ENCODE results near the gene CALHM4. TPM values are rescaled to one million over a fixed set of nuclear protein-coding genes. Genes with fewer than 3 reads are reported as not detected.

CALHM4 gene
- total RNA-seq, 1 experiment from 2014 or later, result 1.8 TPM

- ChIA-PET POLR2A (interaction anchor here (1.0 kb wide), 1 partner anchor 19 kb away, joined by 4 read pairs; the partner anchor contains the start of gene CALHM5), CTCF (interaction anchor here (1.6 kb wide), 2 partner anchors 19 to 243 kb away, joined by 6 to 14 read pairs; partner anchors contain the start of gene CALHM5)
- BruUV-seq (replicated peaks), result no TSS peak
- Mint-ChIP-seq H3K4me1 (ENCODE audit: low read depth, unreplicated experiment) (peaks cover 37% of the 10 kb centered on the region), H3K4me3 (ENCODE audit: unreplicated experiment) (peak overlapping the region; percentile 60), H3K9me3 (ENCODE audit: unreplicated experiment) (no peaks in the 10 kb centered on the region), H3K36me3 (ENCODE audit: insufficient read depth, unreplicated experiment) (peaks cover 5% of the 10 kb centered on the region), H3K27ac (ENCODE audit: unreplicated experiment) (no peak overlapping the region), H3K27me3 (ENCODE audit: insufficient read depth, unreplicated experiment) (no peaks in the 10 kb centered on the region)
- Histone ChIP-seq H3K36me3 (ENCODE audit: control insufficient read depth, insufficient read depth, low read length) (no peaks in the 10 kb centered on the region), H3K4me1 (peaks cover 49% of the 10 kb centered on the region), H3K4me3 (ENCODE audit: low read depth, low read length) (no peak overlapping the region), H3K27me3 (replicated peaks; ENCODE audit: control insufficient read depth, insufficient read depth, low read length) (no peaks in the 10 kb centered on the region), H3K9me3 (no peaks in the 10 kb centered on the region)
- TF ChIP-seq CTCF (IDR thresholded peaks at IDR 0.05; ENCODE audit: insufficient read depth in 1 of 2, low read depth in 1 of 2, low read length in 1 of 2, severe bottlenecking in 1 of 2, unreplicated experiment in 1 of 2), result no peak
- intact Hi-C loops (cut with micrococcal nuclease; ENCODE audit: unreplicated experiment), result loop anchor here (10.0 kb wide), 1 partner anchor 314 kb away; no protein-coding TSS in a partner anchor
- DNase-seq, result no peak
These were observed 23.1 kb upstream of the CALHM4 start for GRCh38 chr6:116530436-116530835.

- Mint-ChIP-seq H3K36me3 (ENCODE audit: insufficient read depth, unreplicated experiment) (peaks cover 5% of the 10 kb centered on the region), H3K4me1 (ENCODE audit: low read depth, unreplicated experiment) (peaks cover 37% of the 10 kb centered on the region), H3K27me3 (ENCODE audit: insufficient read depth, unreplicated experiment) (no peaks in the 10 kb centered on the region), H3K27ac (ENCODE audit: unreplicated experiment) (no peak overlapping the region), H3K9me3 (ENCODE audit: unreplicated experiment) (no peaks in the 10 kb centered on the region), H3K4me3 (ENCODE audit: unreplicated experiment) (no peak overlapping the region)
- Histone ChIP-seq H3K27me3 (replicated peaks; ENCODE audit: control insufficient read depth, insufficient read depth, low read length) (no peaks in the 10 kb centered on the region), H3K4me3 (ENCODE audit: low read depth, low read length) (no peak overlapping the region), H3K9me3 (no peaks in the 10 kb centered on the region), H3K4me1 (peaks cover 37% of the 10 kb centered on the region), H3K36me3 (ENCODE audit: control insufficient read depth, insufficient read depth, low read length) (no peaks in the 10 kb centered on the region)
- peak; percentile 63 to 67 for TF ChIP-seq CTCF (IDR thresholded peaks at IDR 0.05; ENCODE audit: insufficient read depth in 1 of 2, low read depth in 1 of 2, low read length in 1 of 2, severe bottlenecking in 1 of 2, unreplicated experiment in 1 of 2)
- ChIA-PET CTCF (no interaction called here), POLR2A (no interaction called here)
- DNase-seq, result peak in 1 of 2 experiments; percentile 63
- intact Hi-C loops (cut with micrococcal nuclease; ENCODE audit: unreplicated experiment), result loop anchor here (1.0 to 10.0 kb wide), 3 partner anchors 88 to 313 kb away; no protein-coding TSS in a partner anchor
- no TSS peak for BruUV-seq (replicated peaks)
These were observed 21.6 kb upstream of the CALHM4 start for GRCh38 chr6:116531675-116532570.

GRCh38 chr6:116533233-116533957 lies 20.2 kb upstream of the CALHM4 start:
- no peaks in the 10 kb centered on the region for H3K27me3 Mint-ChIP-seq (ENCODE audit: insufficient read depth, unreplicated experiment)
- H3K9me3 ChIP-seq, result no peaks in the 10 kb centered on the region
- peaks cover 29% of the 10 kb centered on the region for H3K4me1 ChIP-seq
- no peak overlapping the region for H3K4me3 Mint-ChIP-seq (ENCODE audit: unreplicated experiment)
- TF ChIP-seq CTCF (IDR thresholded peaks at IDR 0.05; ENCODE audit: insufficient read depth in 1 of 2, low read depth in 1 of 2, low read length in 1 of 2, severe bottlenecking in 1 of 2, unreplicated experiment in 1 of 2), result no peak
- H3K36me3 ChIP-seq (ENCODE audit: control insufficient read depth, insufficient read depth, low read length), result no peaks in the 10 kb centered on the region
- ChIA-PET CTCF (interaction anchor here (1.1 kb wide), 1 partner anchor 22 kb away, joined by 4 read pairs; the partner anchor contains the start of gene CALHM5), POLR2A (no interaction called here)
- no peaks in the 10 kb centered on the region for H3K27me3 ChIP-seq (replicated peaks; ENCODE audit: control insufficient read depth, insufficient read depth, low read length)
- no peaks in the 10 kb centered on the region for H3K9me3 Mint-ChIP-seq (ENCODE audit: unreplicated experiment)
- no TSS peak for BruUV-seq (replicated peaks)
- no peak overlapping the region for H3K27ac Mint-ChIP-seq (ENCODE audit: unreplicated experiment)
- no peak for DNase-seq
- H3K4me3 ChIP-seq (ENCODE audit: low read depth, low read length), result no peak overlapping the region
- H3K4me1 Mint-ChIP-seq (ENCODE audit: low read depth, unreplicated experiment), result peaks cover 29% of the 10 kb centered on the region
- H3K36me3 Mint-ChIP-seq (ENCODE audit: insufficient read depth, unreplicated experiment), result peaks cover 5% of the 10 kb centered on the region
- intact Hi-C loops (cut with micrococcal nuclease; ENCODE audit: unreplicated experiment), result loop anchor here (10.0 kb wide), 1 partner anchor 311 kb away; no protein-coding TSS in a partner anchor
